Neural progenitor cell (in vitro differentiated cells): Measurements from ENCODE around the gene NOL3. TPM values are rescaled to one million over a fixed set of nuclear protein-coding genes. Genes with fewer than 3 reads are reported as not detected.

Source experiments
- DNase-seq: peaks from one replicate; pipeline ENCODE4 v3.0.0-alpha.2; 2016; ENCODE audit warnings: low spot score
- H2AFZ ChIP-seq: fragments of 200-600 bp; sonication (generic); replicated peaks from 2 replicates; pipeline ENCODE4 v1.6.1; 2016; ENCODE audit warnings: antibody characterized with exemption
- H3F3A ChIP-seq: fragments of 200-600 bp; sonication (generic); 2 replicates; pipeline ENCODE4 v1.6.1; 2016; ENCODE audit warnings: antibody characterized with exemption, low read depth
- H3K27ac ChIP-seq: fragments of 200-600 bp; sonication (generic); 2 replicates; pipeline ENCODE4 v1.5.1; 2016; ENCODE audit warnings: mild to moderate bottlenecking
- H3K27me3 ChIP-seq: fragments of 200-600 bp; sonication (generic); 2 replicates; pipeline ENCODE4 v1.6.1; 2016; ENCODE audit warnings: mild to moderate bottlenecking, moderate library complexity
- H3K36me3 ChIP-seq: fragments of 200-600 bp; sonication (generic); 2 replicates; pipeline ENCODE4 v1.5.1; 2016
- H3K4me1 ChIP-seq: fragments of 200-600 bp; sonication (generic); 2 replicates; pipeline ENCODE4 v1.6.1; 2016; ENCODE audit warnings: mixed run types
- H3K4me2 ChIP-seq: fragments of 200-600 bp; sonication (generic); 2 replicates; pipeline ENCODE4 v1.6.1; 2016
- H3K4me3 ChIP-seq: fragments of 200-600 bp; sonication (generic); 2 replicates; pipeline ENCODE4 v1.5.1; 2016
- H3K79me2 ChIP-seq: fragments of 200-600 bp; sonication (generic); 2 replicates; pipeline ENCODE4 v1.6.1; 2016; ENCODE audit warnings: low read depth
- H3K9ac ChIP-seq: fragments of 200-600 bp; sonication (generic); 2 replicates; pipeline ENCODE4 v1.6.1; 2016
- H3K9me3 ChIP-seq: fragments of 200-600 bp; sonication (generic); 2 replicates; pipeline ENCODE4 v1.5.1; 2016; ENCODE audit warnings: low read depth
- H4K20me1 ChIP-seq: fragments of 200-600 bp; sonication (generic); 2 replicates; pipeline ENCODE4 v1.6.1; 2016; ENCODE audit warnings: low read depth
- H3K27ac Mint-ChIP-seq: 3 replicates; pipeline ENCODE4 v1.8.0; 2021; ENCODE audit warnings: mixed read lengths
- H3K27me3 Mint-ChIP-seq: 2 replicates; pipeline ENCODE4 v1.8.0; 2022; ENCODE audit warnings: low read depth, mild to moderate bottlenecking, inconsistent platforms, moderate library complexity, mixed read lengths; ENCODE audit not compliant: insufficient read depth
- H3K36me3 Mint-ChIP-seq: 3 replicates; pipeline ENCODE4 v1.8.0; 2021; ENCODE audit warnings: mixed read lengths
- H3K4me1 Mint-ChIP-seq: 3 replicates; pipeline ENCODE4 v1.8.0; 2021; ENCODE audit warnings: mixed read lengths
- H3K4me3 Mint-ChIP-seq: 3 replicates; pipeline ENCODE4 v1.8.0; 2021; ENCODE audit warnings: mild to moderate bottlenecking, moderate library complexity, mixed read lengths
- H3K9me3 Mint-ChIP-seq: 3 replicates; pipeline ENCODE4 v1.8.0; 2020; ENCODE audit warnings: mixed read lengths
- EZH2 ChIP-seq: fragments of 200-600 bp; sonication (generic); IDR thresholded peaks from 2 replicates; pipeline ENCODE4 v1.6.1; 2017; ENCODE audit warnings: antibody characterized with exemption, mild to moderate bottlenecking, moderate library complexity
- EZH2phosphoT487 ChIP-seq: fragments of 200-600 bp; sonication (generic); IDR thresholded peaks from 2 replicates; pipeline ENCODE4 v1.6.1; 2017; ENCODE audit warnings: antibody characterized with exemption
- total RNA-seq: library from RNA; depleted of rRNA; stranded (reverse); fragments of >200 nt; gene quantifications from 2 replicates; pipeline ENCODE4 v1.2.3, GENCODE V29; 2015; ENCODE audit warnings: low replicate concordance
- TF ChIP-seq, protein P1 (sequence below): fragments of 200-600 bp; sonication (generic); IDR thresholded peaks from 2 replicates; pipeline ENCODE4 v1.5.1; 2017; ENCODE audit warnings: antibody characterized with exemption, mild to moderate bottlenecking

Gene NOL3
- total RNA-seq, 1 donor from 2014 or later = 0.37 TPM

DNA sequence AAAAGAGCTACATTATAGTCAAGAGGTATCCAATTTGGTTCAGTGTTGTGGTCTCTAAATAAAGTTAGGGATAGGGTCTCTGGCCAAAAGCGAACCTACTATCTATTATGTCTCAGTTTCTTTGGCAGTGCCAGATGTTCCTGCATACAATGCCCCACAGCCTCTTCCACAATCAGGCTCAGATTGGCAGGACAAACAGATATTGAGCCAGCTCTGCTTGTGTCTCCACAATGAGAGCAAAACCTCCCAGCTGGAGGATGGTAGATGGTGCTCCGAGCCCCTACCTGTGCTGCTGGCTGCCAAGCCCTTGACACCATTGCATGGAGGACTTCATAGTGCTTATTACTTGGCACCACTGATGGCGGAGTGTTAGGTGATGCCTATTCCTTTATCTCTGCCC, 40.9 kb upstream of the NOL3 start:
- Histone ChIP-seq H3K4me3 (no peak overlapping the region), H3K4me1 (no peaks in the 10 kb centered on the region), H2AFZ (no peak overlapping the region), H3K36me3 (no peaks in the 10 kb centered on the region), H4K20me1 (no peaks in the 10 kb centered on the region), H3F3A (no peaks in the 10 kb centered on the region), H3K9ac (no peak overlapping the region), H3K27me3 (no peaks in the 10 kb centered on the region), H3K4me2 (no peak overlapping the region), H3K79me2 (no peaks in the 10 kb centered on the region), H3K9me3 (no peaks in the 10 kb centered on the region), H3K27ac (no peak overlapping the region)
- no peak overlapping the region for H3K27ac Mint-ChIP-seq
- no peaks in the 10 kb centered on the region for H3K27me3 Mint-ChIP-seq
- H3K9me3 Mint-ChIP-seq = no peaks in the 10 kb centered on the region
- no peaks in the 10 kb centered on the region for H3K4me1 Mint-ChIP-seq
- H3K36me3 Mint-ChIP-seq = peaks cover 11% of the 10 kb centered on the region
- no peak for TF ChIP-seq EZH2
- TF ChIP-seq, protein P1, sequence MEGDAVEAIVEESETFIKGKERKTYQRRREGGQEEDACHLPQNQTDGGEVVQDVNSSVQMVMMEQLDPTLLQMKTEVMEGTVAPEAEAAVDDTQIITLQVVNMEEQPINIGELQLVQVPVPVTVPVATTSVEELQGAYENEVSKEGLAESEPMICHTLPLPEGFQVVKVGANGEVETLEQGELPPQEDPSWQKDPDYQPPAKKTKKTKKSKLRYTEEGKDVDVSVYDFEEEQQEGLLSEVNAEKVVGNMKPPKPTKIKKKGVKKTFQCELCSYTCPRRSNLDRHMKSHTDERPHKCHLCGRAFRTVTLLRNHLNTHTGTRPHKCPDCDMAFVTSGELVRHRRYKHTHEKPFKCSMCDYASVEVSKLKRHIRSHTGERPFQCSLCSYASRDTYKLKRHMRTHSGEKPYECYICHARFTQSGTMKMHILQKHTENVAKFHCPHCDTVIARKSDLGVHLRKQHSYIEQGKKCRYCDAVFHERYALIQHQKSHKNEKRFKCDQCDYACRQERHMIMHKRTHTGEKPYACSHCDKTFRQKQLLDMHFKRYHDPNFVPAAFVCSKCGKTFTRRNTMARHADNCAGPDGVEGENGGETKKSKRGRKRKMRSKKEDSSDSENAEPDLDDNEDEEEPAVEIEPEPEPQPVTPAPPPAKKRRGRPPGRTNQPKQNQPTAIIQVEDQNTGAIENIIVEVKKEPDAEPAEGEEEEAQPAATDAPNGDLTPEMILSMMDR = no peak
- TF ChIP-seq EZH2phosphoT487 = no peak
- no peak overlapping the region for H3K4me3 Mint-ChIP-seq
- no peak for DNase-seq

DNA sequence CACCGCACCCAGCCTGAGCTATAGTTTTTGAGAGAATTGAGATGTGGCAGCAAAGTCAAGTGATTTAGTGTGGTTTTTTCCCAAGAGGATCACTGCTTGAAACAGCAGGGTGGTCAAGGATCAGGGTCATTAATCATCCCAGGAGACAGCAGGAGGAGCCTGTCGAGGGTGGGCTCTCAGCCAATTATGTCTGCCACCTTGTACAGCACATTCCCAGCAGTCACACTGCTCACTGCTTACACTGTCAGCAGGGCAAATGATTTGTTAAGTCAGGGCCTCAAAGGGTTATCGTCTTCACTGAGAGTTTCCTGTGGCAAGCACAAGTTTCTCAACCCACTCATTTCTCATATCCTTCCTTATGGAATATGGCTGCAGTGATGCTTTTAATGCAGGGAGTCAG, 32.7 kb upstream of the NOL3 start:
- no peaks in the 10 kb centered on the region for H4K20me1 ChIP-seq
- H3F3A ChIP-seq = no peaks in the 10 kb centered on the region
- no peak overlapping the region for H2AFZ ChIP-seq
- H3K36me3 ChIP-seq = no peaks in the 10 kb centered on the region
- H3K27me3 ChIP-seq = no peaks in the 10 kb centered on the region
- no peak overlapping the region for H3K27ac ChIP-seq
- H3K4me1 ChIP-seq = no peaks in the 10 kb centered on the region
- Mint-ChIP-seq H3K4me1 (no peaks in the 10 kb centered on the region), H3K9me3 (no peaks in the 10 kb centered on the region), H3K4me3 (no peak overlapping the region), H3K27me3 (no peaks in the 10 kb centered on the region), H3K36me3 (peaks cover 32% of the 10 kb centered on the region), H3K27ac (no peak overlapping the region)
- H3K9me3 ChIP-seq = no peaks in the 10 kb centered on the region
- no peak overlapping the region for H3K4me2 ChIP-seq
- TF ChIP-seq EZH2phosphoT487 = no peak
- DNase-seq = no peak
- H3K79me2 ChIP-seq = no peaks in the 10 kb centered on the region
- no peak overlapping the region for H3K4me3 ChIP-seq
- no peak overlapping the region for H3K9ac ChIP-seq

DNA sequence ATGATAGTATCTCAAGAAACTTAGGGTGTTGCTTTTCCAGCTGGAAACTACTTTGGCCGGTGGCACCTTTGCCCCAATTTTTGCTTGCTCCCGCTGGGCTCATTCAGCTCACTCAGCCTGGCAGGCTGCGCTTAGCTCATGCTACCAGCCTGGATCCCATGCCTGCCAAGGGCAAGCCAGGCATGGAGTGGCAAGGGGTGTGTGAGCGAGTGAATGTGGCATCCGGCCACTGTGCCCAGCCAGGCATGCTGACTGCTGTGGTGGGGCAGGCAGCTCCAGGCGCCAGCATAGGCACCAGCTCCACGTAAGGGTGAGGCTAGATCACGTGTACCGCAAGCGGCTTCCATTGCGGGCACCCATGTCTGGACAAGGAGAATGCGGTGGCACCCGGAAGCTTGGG, 28.9 kb upstream of the NOL3 start:
- TF ChIP-seq, protein P1 = no peak
- TF ChIP-seq EZH2 (no peak), EZH2phosphoT487 (no peak)
- H4K20me1 ChIP-seq = no peaks in the 10 kb centered on the region
- no peaks in the 10 kb centered on the region for H3K9me3 Mint-ChIP-seq
- peaks cover 31% of the 10 kb centered on the region for H3K36me3 Mint-ChIP-seq
- no peak overlapping the region for H3K4me2 ChIP-seq
- H3K9ac ChIP-seq = no peak overlapping the region
- no peaks in the 10 kb centered on the region for H3K4me1 Mint-ChIP-seq
- no peaks in the 10 kb centered on the region for H3K79me2 ChIP-seq
- no peaks in the 10 kb centered on the region for H3K27me3 ChIP-seq
- no peaks in the 10 kb centered on the region for H3K36me3 ChIP-seq
- H3K27ac ChIP-seq = no peak overlapping the region
- no peaks in the 10 kb centered on the region for H3F3A ChIP-seq
- H3K4me3 ChIP-seq = no peak overlapping the region
- no peak overlapping the region for H3K27ac Mint-ChIP-seq
- DNase-seq = no peak
- no peaks in the 10 kb centered on the region for H3K4me1 ChIP-seq
- no peaks in the 10 kb centered on the region for H3K27me3 Mint-ChIP-seq
- H3K4me3 Mint-ChIP-seq = no peak overlapping the region
- H3K9me3 ChIP-seq = no peaks in the 10 kb centered on the region
- no peak overlapping the region for H2AFZ ChIP-seq

DNA sequence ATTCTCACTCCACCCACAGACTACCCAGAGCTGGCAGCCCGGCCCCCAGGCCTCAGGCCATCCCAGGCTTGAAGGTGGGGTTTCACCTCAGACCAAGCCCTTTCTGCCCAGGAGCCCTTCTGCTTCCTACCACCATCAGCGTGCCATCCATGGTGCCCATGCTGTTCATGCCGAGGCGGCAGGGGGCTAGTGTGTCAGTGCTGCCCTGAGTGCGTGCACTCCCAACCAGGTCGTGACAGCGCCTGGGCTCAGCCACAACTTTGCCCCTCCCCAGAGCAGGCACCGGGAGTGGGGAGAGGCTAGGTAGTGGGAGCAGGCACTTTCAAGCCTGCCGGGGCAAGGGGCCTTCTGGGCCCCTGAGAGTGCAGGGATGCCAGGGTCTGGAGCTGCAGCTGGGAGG, 28.0 kb upstream of the NOL3 start:
- H3K79me2 ChIP-seq = no peaks in the 10 kb centered on the region
- Mint-ChIP-seq H3K4me1 (no peaks in the 10 kb centered on the region), H3K36me3 (peaks cover 31% of the 10 kb centered on the region), H3K4me3 (no peak overlapping the region), H3K9me3 (no peaks in the 10 kb centered on the region), H3K27ac (no peak overlapping the region), H3K27me3 (peaks cover 2% of the 10 kb centered on the region)
- H3K27ac ChIP-seq = no peak overlapping the region
- no peaks in the 10 kb centered on the region for H3F3A ChIP-seq
- no peak for DNase-seq
- H3K27me3 ChIP-seq = no peaks in the 10 kb centered on the region
- H3K4me3 ChIP-seq = no peak overlapping the region
- TF ChIP-seq, protein P1 = no peak
- TF ChIP-seq EZH2 (no peak), EZH2phosphoT487 (no peak)
- no peaks in the 10 kb centered on the region for H4K20me1 ChIP-seq
- no peak overlapping the region for H3K9ac ChIP-seq
- no peaks in the 10 kb centered on the region for H3K4me1 ChIP-seq
- no peaks in the 10 kb centered on the region for H3K36me3 ChIP-seq
- no peak overlapping the region for H2AFZ ChIP-seq
- H3K4me2 ChIP-seq = no peak overlapping the region
- H3K9me3 ChIP-seq = no peaks in the 10 kb centered on the region
